Measurements from ENCODE around the gene PTPRJ.

The PTPRJ gene

DNA sequence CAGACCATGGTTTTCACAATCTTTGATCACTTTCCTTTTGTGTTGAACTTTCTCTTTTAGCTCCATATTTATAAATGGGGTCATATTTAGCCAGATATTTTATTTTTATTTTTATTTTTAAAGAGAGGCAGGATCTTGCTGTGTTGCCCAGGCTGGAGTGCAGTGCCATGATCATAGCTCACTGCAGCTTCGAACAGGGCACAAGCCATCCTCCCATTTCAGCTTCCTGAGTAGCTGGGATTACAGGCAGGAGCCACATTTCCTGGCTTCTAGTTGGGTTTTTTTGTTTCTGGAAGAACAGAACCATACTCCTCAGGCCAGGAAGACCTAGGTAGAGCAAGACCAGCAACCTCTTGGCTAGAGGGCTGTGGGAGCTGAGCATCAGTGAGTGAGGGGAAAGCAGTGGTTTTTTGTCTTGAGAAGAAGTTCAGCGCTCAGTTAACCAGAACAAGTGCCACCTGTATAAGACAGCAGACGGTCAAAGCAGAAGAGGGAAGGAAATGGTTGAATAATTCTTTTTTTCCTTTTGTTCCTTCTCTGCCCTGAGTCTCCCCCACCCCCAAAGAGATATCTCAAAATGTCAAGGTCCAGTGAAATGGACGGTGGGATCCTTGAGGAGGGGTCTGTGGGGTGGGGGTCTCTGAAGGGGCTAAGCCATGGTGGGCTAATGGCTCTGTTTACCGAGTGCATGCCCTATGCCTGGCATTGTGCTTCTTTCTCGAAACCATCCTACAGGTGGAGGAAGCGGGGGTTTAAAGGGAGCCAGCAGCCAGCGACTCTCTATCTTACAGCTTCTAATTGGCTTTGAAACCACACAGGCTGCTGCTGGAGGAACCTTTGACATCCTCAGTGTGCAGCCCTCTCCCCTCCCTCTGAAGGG is 63.0 kb downstream of the PTPRJ start:
- no peak for DNase-seq

DNA sequence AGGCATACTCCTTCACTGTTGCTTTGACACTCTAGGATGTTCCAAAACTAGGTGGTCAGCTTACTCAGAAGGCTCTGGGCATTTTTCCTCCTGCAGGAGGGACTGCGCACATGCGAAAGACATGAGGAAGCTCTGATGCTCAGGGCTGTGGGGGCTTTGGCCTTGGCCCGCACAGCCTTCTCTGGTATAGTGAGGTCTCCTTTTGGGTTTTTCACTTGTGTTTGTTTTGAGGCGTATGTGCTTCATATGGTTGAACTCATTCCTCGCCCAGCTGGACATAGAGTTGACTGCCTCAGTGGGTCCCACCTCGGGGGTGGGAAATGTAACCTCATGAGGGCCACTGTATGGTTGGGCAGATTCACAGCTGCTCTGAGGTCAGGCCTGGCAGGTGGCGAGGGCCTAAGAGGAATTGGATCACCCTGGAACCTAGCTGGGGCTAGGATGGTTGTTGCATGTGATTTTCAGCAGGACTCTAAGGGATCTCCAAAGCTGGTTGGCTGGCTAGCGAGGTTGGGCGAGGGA is 63.7 kb downstream of the PTPRJ start:
- no peak for DNase-seq

- no peak for DNase-seq
These were observed 64.2 kb downstream of the PTPRJ start for GRCh38 chr11:48044577-48044976.

DNA sequence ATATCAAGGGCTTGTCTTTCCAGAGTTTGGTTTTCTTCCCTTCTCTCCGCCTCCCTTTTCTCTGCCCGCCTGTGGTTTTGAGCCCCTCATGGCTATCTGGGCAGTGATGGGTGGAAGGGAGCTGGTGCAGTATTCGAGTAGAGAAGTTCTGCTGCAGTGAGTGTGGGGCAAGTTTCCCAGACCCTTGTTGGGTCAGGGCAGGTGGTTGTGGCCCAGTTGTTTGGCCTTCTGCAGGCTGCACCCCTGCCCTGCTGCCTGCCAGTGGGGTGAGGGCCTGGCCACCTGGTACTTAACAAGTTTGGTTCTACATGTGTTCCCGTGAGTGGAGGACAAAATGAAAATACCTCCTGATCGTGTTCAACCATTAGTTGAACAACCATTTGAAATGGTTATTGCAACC is 65.2 kb downstream of the PTPRJ start:
- no peak for DNase-seq

DNA sequence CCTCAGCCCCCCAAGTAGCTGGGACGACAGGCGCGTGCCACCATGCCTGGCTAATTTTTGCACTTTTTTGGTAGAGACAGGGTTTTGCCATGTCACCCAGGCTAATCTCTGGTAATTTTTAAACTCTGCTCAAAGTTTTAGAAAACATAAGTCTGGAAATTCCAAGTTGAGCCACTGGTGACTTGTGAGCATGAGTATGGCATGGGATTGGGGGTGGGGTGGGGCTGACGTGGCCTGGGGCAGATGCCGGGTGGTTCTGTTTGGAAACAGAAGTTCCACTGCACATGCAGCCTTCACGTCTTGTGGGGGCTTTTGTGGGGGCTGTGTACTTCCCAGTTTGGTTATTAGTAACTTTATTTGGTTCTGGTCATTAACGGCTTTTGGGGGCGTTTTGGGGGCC is 67.3 kb downstream of the PTPRJ start:
- DNase-seq = peak; percentile 35

DNA sequence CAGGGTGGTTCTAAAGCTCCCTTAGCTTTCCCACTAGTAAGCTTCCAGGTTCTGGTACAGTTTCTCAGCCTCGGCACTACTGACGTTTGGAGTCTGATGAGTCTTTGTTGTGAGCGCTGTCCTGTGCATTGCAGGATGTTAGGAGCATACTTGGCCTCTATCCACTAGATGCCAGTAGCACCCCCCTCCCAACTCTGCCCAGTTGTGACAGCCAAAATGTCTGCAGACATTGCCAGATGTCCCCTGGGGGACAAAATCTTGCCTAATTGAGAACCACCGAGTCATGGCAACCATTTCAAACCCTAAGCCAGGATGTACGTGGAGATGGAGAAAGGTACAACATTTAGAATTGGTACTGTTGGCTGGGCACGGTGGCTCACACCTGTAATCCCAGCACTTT is 68.7 kb downstream of the PTPRJ start:
- no peak for DNase-seq

DNA sequence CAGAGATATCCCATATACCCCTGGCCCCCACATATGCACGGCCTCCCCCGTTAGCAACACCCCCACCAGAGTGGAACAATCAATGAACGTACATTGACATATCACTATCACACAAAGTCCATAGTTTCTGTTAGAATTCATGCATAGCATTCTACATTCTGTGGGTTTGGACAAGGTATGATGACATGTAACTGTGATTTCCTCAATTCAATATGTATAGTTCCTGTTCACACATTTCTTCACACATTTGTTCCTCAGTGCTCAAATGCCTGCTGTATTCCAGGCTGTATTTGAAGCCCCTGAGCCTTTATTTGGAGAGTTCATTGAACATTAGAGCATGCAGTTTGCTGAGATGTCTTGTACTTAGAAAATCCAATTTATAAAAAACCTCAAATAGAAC is 69.9 kb downstream of the PTPRJ start:
- no peak for DNase-seq

DNA sequence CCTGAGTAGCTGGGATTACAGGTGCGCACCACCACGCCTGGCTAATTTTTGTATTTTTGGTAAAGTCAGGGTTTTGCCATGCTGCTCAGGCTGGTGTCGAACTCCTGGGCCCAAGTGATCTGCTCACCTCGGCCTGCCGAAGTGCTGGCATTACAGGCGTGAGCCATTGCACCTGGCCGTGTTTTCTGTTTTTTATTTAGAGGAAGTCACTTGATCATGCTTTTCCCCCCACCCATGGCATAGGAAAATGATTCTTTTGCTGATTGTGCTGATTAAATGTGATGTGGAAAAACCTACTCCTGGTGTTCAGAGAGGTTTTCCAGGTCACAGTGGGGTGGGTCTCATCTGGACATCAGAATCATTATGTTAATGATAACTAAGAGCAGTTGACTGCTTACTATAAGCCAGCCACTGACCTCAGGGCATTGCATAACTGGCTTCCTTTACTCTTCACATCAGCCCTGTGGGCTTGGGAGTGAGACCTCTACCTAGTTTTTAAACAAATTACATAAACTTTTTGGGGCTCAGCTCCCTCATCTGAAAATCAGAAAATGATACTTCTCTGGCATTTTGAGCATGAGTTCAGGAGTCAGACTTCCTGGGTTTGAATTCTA is 71.0 kb downstream of the PTPRJ start:
- DNase-seq = no peak

DNA sequence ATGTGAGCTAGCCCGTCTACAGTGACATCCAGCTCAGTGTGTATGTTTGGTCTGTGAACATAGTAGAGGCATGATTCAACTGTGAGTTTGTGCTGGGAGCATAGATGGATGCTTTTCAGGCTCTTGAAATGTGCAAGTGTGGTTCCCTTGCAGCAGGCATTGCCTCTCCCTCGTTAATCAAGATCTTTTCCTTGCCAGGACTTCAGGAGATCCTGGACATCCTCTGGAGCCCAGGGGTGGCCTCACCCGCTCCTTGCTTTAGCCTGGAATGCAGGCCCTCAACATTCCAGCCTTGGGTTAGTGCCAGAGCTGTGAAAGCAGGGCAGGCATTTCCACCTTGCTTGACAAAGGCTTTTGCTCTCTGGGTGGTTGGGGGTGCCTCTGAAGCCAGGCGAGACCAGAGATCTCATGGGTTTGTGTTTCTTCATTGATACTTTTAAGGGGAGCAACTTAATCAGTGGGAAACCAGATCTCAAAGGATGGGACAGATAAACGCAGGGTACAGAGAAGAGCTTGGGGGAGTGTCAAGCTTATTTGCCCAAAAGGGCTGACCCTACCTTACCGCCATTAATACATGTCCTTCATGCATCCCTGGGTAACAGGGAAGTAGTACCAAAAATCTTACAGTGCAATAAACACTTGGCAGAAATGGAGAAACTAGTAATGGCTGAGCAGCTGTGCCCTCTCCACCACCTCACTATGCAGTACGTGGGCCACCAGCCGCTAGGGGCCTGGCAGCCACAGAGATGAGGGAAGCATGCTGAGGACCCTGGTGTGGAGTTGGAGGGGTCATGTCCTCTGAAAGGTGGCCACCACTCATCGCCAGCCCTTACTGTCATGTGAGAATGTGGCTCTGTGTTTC is 72.1 kb downstream of the PTPRJ start:
- peak; percentile 11 for DNase-seq

GRCh38 chr11:48054994-48055291 is 74.6 kb downstream of the PTPRJ start:
- DNase-seq = no peak

GRCh38 chr11:48055292-48056132 is 75.2 kb downstream of the PTPRJ start:
- DNase-seq = no peak

GRCh38 chr11:48056325-48057183 is 76.2 kb downstream of the PTPRJ start:
- no peak for DNase-seq

- DNase-seq = no peak
These were observed 77.7 kb downstream of the PTPRJ start for GRCh38 chr11:48058064-48058463.

DNA sequence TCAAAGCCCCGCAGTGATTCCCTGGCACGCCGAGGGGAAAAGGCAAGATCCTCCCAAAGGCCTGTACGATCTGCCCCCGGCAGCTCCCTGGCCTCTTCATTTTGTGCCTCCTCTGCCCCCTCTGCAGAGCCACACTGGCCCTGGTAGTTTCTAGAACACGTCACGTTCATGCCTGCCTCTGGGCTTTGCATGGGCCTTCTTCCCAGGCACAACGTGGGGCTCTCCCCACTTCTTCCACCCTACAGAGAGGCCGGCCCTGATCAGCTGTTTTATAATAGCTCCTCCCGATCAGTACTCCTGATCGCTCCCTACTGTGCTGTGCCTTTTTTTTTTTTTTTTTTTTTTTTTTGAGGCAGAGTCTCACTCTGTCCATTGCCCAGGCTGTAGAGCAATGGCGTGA is 78.4 kb downstream of the PTPRJ start:
- no peak for DNase-seq

GRCh38 chr11:48062649-48063048 is 82.3 kb downstream of the PTPRJ start:
- DNase-seq = no peak

- DNase-seq = peak; percentile 89
These were observed 83.1 kb downstream of the PTPRJ start for GRCh38 chr11:48063424-48063978.

- DNase-seq = peak; percentile 11
These were observed 83.9 kb downstream of the PTPRJ start for GRCh38 chr11:48064306-48064705.

DNA sequence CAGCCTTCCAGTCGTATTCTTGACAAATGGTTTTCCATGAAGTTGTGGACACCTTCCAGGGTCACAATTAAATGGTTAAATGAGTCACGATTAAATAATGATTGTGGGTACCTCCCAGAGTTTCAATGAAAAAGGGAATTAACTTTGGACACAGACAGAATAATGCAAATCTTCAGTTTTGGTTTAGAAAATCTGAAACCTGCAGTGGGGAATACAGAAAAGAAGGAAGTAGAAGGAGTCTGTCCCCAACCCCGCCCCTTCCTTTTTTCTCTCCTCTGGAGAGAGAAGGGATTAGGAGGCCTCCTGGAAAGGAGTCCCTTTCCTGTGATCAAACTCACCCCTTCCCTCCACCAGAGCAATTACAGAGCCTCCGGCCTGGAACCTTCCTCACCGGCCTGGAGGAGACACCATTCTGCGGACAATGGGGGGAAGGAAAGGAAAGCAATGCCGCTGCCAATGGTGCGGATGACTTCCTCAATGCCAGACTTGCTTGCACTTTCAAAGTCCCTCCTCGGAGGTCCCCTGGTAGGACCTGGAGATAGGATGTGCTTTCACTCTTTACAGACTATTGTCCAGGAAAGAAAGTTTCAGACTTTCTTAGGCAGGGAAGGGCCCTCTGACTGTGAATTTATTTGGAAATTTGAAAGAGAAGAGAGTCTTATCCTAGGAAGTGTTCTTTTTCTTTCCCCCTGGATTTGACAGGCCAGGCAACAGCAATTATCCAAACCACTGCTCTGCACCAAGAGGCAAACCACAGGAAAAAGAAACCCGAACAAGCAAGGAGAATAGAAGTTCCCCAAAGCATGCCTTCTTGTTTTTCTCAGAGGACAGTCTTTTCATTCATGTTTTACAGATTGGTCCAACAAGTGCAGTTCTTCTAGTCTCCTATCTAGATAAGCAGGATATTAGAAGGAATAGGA is 86.8 kb downstream of the PTPRJ start:
- DNase-seq = no peak

GRCh38 chr11:48073031-48073861 is 92.9 kb downstream of the PTPRJ start:
- no peak for DNase-seq

Measured in amniotic stem cell (primary cell).